H54 (cell line): Measurements from ENCODE around the gene FBH1.
"Not testable (repeated sequence)": the region's sequence is repeated elsewhere in the genome, so short reads cannot be mapped to it uniquely, and the experiment has no call there.

Experiments used
- DNase-seq: peaks from one replicate; pipeline ENCODE4 v3.0.0; 2011; ENCODE audit warnings: low spot score, mixed read lengths; ENCODE audit not compliant: insufficient read length
- FAIRE-seq: peaks from 3 replicates; lab custom pipeline; 2011; peaks lifted over from hg19 to GRCh38; lab: Jason Lieb, UNC
- POLR2A ChIP-seq: IDR thresholded peaks from 2 replicates; pipeline ENCODE4 v1.6.1; 2011; ENCODE audit warnings: low read depth, mild to moderate bottlenecking, low read length

The FBH1 gene

DNA sequence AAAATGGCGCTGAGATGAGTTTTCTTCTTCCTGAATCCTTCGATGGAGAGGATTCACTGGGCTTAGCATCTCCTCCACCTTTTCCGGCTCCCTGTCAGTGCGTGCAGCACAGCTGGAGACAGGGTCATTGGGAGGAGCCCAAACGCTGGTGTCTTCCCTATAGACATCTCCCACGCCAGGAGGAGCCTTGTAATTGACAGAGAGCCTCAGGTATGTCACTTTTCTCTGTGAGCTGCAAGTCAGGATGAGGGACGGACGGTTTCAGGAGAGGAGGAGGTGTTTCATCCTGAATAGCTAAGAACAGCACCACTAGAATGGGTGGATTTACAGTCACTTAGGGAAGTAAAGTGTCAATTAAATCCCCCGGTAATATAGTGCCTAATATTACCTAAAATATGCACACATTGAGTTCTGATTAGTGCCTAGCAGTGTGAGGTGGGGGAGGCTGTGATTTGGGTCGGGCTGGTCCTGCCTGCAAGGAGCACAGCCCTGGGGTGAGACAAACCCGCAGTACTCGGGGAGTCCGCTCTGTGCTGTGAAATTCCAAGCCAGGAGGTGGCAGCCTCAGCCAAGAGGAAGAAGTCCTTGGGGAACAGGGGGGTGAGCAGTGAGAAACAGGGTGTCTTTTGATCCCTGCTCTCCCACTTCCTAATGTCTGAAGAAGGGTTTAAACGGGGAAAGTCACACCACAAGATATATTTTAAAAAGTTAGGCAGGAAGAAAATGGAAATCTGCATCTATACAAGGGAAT, 59.1 kb downstream of the FBH1 start:
- FAIRE-seq (no peak), DNase-seq (peak; percentile 36)
- TF ChIP-seq POLR2A = no peak

GRCh38 chr10:5951167-5951711, 61.2 kb downstream of the FBH1 start:
- DNase-seq (no peak), FAIRE-seq (no peak)

GRCh38 chr10:5951721-5952407, 61.8 kb downstream of the FBH1 start:
- no peak for FAIRE-seq
- TF ChIP-seq POLR2A = no peak

More at GRCh38 chr10:5951167-5951711, 61.2 kb downstream of the FBH1 start:
- no peak for TF ChIP-seq POLR2A

GRCh38 chr10:5952731-5953385, 62.8 kb downstream of the FBH1 start:
- no peak for TF ChIP-seq POLR2A
- FAIRE-seq (no peak), DNase-seq (no peak)

More at GRCh38 chr10:5951721-5952407, 61.8 kb downstream of the FBH1 start:
- DNase-seq = no peak

DNA sequence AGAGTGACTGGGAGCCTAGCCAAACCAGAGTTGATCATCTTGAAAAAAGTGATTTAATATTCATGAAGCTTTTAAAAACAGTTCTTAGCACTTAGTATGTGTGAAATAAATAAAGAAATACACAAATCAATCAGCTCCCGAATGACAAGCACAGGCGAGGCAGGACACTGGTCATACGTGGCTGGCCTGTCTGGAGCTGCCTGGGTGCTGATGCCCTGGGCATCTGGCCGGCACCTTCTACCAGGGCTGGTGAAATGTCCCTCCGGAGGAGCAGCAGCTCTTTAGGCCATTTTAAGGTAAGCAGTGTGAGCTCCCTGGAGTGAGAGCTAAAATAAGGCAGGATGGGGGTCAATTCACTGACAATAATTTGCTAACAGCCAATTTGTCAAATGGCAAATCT, 63.6 kb downstream of the FBH1 start:
- no peak for FAIRE-seq
- DNase-seq = no peak
- TF ChIP-seq POLR2A = no peak

DNA sequence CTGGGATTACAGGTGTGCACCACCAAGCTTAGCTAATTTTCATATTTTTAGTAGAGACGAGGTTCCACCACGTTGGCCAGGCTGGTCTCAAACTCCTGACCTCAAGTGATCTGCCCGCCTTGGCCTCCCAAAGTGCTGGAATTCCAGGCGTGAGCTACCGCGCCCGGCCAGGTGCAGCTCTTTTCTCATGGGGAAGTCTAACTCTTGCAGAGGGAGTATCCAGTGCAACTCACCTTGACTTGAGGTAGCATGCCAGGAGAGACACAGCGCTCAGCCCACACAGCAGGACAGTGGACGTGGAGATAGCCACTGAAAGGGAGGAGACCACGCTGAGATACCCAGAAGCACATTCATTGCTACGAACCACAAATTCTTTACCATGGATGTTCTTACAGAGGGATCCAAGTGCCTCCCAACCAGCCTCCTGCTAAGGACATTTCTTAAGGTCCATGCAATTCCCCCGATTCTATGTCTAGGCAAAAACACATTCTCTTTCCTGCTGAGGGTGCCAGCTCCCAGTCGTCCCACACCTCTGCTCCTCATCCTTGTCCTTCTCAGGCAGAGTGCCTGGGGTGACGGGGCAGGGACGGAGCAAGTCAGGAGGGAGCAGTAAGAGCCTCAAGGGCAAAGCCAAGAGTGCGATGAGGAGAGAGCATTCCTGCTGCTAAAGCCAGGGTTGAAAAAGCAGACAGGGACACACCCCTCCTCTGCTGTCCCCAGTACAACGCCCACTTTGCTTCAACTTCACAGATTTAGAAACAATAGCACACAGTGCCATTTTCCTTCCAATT, 66.3 kb downstream of the FBH1 start:
- no peak for TF ChIP-seq POLR2A
- FAIRE-seq (no peak), DNase-seq (no peak)

DNA sequence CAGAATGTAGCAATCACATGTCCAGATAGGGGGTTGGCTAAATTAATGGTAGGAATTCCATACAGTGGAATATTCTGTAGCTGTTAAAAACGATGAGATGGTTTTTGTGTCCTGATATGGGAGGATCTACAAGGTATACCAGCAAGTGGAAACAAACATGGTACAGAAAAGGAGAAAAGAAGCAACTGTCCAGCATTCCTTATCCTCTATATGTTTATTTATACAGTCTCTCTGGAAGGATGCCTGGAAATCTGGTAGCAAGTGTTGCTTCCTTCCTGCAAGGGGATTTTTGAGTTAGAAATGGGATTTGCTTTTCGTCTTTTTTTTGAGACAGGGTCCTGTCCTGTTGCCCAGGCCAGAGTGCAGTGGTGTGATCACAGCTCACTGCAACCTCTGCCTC, 68.0 kb downstream of the FBH1 start:
- TF ChIP-seq POLR2A = no peak
- FAIRE-seq (no peak), DNase-seq (no peak)

DNA sequence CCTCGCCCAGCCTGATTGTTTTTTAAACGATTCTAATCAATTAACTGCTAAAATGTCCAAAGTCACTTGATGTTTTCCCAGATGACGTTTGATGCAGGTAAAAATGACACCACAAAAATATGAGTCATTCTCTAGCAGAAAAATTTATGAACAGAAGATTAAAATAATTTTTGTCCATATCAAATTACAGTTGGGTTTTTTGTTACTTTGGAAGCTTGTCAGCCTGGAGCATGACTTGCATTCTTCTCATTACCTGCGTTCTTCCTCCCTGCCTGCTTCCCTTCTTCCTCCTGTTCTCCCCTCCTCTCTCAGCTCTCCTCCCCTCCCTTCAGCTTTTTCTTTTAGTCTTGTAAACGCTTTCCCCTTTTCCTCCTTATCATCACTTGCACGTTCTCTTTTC, 68.6 kb downstream of the FBH1 start:
- no peak for DNase-seq
- TF ChIP-seq POLR2A = no peak
- no peak for FAIRE-seq

DNA sequence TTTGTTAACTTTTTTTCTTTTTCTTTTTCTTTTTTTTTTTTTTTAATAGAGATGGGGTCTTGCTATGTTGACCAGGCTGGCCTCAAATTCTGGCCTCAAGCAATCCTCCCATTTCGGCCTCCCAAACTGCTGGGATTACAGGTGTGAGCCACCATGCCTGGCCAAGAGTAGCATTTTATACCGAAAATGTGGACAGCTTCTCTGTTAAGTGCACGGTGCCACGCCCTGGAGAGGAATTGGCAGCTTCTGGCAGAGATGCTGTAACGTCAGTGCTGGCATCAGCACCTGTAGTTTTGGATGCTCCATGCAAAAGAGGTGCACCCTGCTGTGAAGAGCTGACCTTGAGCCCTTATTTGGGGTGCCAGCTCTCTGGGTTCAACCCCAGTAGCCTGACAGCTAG, 69.1 kb downstream of the FBH1 start:
- TF ChIP-seq POLR2A = no peak
- FAIRE-seq = no peak
- no peak for DNase-seq

- FAIRE-seq (no peak), DNase-seq (no peak)
- no peak for TF ChIP-seq POLR2A
These were observed 69.6 kb downstream of the FBH1 start for GRCh38 chr10:5959581-5960069.

DNA sequence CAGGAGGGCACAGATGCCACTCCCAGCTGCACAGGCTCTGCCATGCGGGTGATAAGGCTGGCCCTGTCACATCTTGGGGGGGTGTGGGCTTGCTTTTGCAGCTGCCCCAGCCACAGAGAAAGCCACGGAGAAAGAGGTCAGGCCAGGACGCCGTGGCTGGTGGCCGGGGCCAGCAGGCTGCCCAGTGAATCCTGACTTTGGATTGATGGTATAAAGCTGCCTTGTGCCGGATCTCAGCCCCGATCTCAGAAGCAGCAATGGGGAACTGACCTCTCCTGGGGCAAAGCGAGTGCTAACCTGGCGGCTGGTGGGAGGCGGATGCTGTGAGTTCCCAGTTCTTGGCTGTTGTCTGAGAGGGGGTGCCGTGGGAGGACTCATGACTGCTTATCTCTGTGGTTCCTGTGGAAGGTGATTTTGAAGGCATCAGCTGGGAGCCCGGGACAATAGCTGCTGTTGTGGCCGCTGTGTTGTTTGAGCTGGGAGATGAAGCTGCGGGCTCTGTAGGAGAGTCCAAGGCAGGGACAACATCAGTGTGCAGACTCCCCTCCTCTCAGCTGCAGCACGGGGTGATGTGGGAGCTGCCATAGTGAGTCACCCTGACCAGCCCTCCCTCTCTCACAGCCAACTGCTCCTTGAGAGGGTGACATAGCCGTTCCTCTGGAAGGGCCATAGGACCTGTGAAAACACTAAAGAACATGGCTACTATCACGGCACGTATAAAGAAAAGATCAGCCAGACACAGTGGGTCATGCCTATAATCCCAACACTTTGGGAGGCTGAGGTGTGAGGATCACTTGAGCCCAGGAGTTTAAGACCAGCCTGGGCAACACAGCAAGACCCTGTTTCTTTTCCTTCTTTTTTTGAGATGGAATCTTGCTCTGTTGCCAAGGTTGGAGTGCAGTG, 70.3 kb downstream of the FBH1 start:
- no peak for TF ChIP-seq POLR2A
- DNase-seq (no peak), FAIRE-seq (no peak)

- FAIRE-seq, DNase-seq: not testable (repeated sequence)
These were observed 70.9 kb downstream of the FBH1 start for GRCh38 chr10:5960973-5961275.
